Kidney (tissue), 14 donors: ENCODE measurements around the gene UGT1A1. TPM values are rescaled to one million over a fixed set of nuclear protein-coding genes. Genes with fewer than 3 reads are reported as not detected.

Experiments
- DNase-seq, 5 donors: peaks; one replicate each; pipeline ENCODE4 v3.0.0-alpha.2; 2013 to 2020
- FAIRE-seq: peaks from 2 replicates; lab custom pipeline; 2012; peaks lifted over from hg19 to GRCh38; lab: Jason Lieb, UNC
- H3K27ac ChIP-seq, 2 donors: one replicate each; pipeline ENCODE4 v1.7.0; 2013; ENCODE audit warnings: low read depth in 2 of 2, low read length in 2 of 2, inconsistent platforms in 1 of 2
- H3K27me3 ChIP-seq: one replicate; pipeline ENCODE4 v1.7.1; 2013; ENCODE audit warnings: low read length, inconsistent platforms; ENCODE audit not compliant: control insufficient read depth, insufficient read depth
- H3K36me3 ChIP-seq, 3 donors: one replicate each; pipeline versions ENCODE4 v1.7.0 to v1.7.1; 2013; ENCODE audit warnings: low read length in 3 of 3, control low read depth in 1 of 3, inconsistent platforms in 1 of 3; ENCODE audit not compliant: insufficient read depth in 3 of 3, control insufficient read depth in 2 of 3
- H3K4me1 ChIP-seq, 3 donors: one replicate each; pipeline versions ENCODE4 v1.7.0 to v1.7.1; 2013; ENCODE audit warnings: low read length in 3 of 3, inconsistent platforms in 1 of 3, low read depth in 1 of 3; ENCODE audit not compliant: control insufficient read depth in 2 of 3, insufficient read depth in 2 of 3
- H3K4me3 ChIP-seq, 3 donors: one replicate each; pipeline versions ENCODE4 v1.7.0 to v1.8.1; 2013; ENCODE audit warnings: low read length in 3 of 3, control low read depth in 1 of 3, inconsistent platforms in 1 of 3
- H3K9ac ChIP-seq, 3 donors: one replicate each; pipeline versions ENCODE4 v1.7.0 to v1.7.1; 2013; ENCODE audit warnings: low read length in 3 of 3, control low read depth in 1 of 3, inconsistent platforms in 1 of 3
- H3K9me3 ChIP-seq, 3 donors: one replicate each; pipeline versions ENCODE4 v1.7.0 to v1.7.1; 2013; ENCODE audit warnings: low read length in 3 of 3, control low read depth in 1 of 3, inconsistent platforms in 1 of 3; ENCODE audit not compliant: control insufficient read depth in 2 of 3, insufficient read depth in 1 of 3
- CTCF ChIP-seq: IDR thresholded peaks from 3 replicates; pipeline ENCODE4 v1.5.1; 2012; ENCODE audit warnings: mild to moderate bottlenecking, moderate library complexity, borderline replicate concordance; ENCODE audit not compliant: insufficient read depth; ENCODE audit errors: extremely low read depth
- intact Hi-C: fragments of 100-400 bp; cut with DNase I; formaldehyde crosslinking; loops from one replicate; pipeline ENCODE4 v1.11.1; 2022
- polyA plus RNA-seq: library from polyadenylated mRNA; stranded (reverse); fragments of 350-450 nt; fragmentation: Illumina TruSeq; extraction: RNeasy Lipid Tissue Mini Kit (QIAGEN cat#74804); gene quantifications from one replicate; pipeline ENCODE4 v1.2.3, GENCODE V29; 2014; ENCODE audit warnings: low read depth, low replicate concordance; ENCODE audit not compliant: insufficient read depth
- total RNA-seq: library from RNA; stranded (reverse); fragmentation: NEBNext Ultra II Directional; extraction: Animal tissue kit (Norgen Biotek cat#: 25700); gene quantifications from one replicate; pipeline ENCODE4 v1.2.1, GENCODE V29; 2021
- donor health status: control.
- donor health status: control.
- donor health status: control.
- donor health status: control.
- donor health status: control.
- donor health status: DM: yes; HTN: yes; CAD: no.
- donor health status: Normal renal cell carcinoma (clear cell type).

The UGT1A1 gene
- total and polyA plus RNA-seq, 2 donors from 2014 or later: 1.4 to 3.6 TPM

GRCh38 chr2:233798335-233799086, 38.4 kb downstream of the UGT1A1 start:
- Histone ChIP-seq H3K9ac (no peak overlapping the region), H3K27me3 (no peaks in the 10 kb centered on the region), H3K9me3 (no peaks in the 10 kb centered on the region), H3K4me3 (no peak overlapping the region), H3K4me1 (no peaks in the 10 kb centered on the region), H3K27ac (no peak overlapping the region), H3K36me3 (no peaks in the 10 kb centered on the region)
- no peak for TF ChIP-seq CTCF
- DNase-seq: peak in 1 of 5 donors; percentile 46
- FAIRE-seq: no peak
- intact Hi-C loops: no loop called here

GRCh38 chr2:233799087-233799665, 39.1 kb downstream of the UGT1A1 start:
- intact Hi-C loops: no loop called here
- no peaks in the 10 kb centered on the region for H3K36me3 ChIP-seq
- H3K4me1 ChIP-seq: no peaks in the 10 kb centered on the region
- TF ChIP-seq CTCF: no peak
- DNase-seq: peak in 1 of 5 donors; percentile 24
- FAIRE-seq: no peak
- H3K4me3 ChIP-seq: no peak overlapping the region
- H3K27me3 ChIP-seq: no peaks in the 10 kb centered on the region
- no peaks in the 10 kb centered on the region for H3K9me3 ChIP-seq
- no peak overlapping the region for H3K27ac ChIP-seq
- no peak overlapping the region for H3K9ac ChIP-seq

DNA sequence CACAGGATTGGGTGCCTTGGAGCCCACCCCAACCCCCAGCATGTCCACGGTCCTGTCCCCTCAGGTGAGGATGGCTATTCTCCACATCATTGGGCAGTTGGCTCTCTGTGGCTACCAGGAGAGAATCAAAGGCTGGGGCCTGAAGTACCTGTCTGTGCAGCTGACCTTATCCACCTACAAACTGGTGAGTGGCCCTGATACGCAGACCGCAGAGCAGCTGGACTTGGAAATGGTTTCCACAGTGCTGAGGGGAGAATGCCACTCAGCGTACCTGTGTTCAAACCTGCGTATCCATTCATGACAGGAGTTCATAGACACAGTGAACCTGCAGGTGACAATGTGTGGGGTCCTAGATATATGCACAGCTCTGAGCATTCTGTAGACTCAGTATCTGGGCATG, 39.6 kb downstream of the UGT1A1 start:
- no peak overlapping the region for H3K4me3 ChIP-seq
- FAIRE-seq: no peak
- H3K4me1 ChIP-seq: no peaks in the 10 kb centered on the region
- intact Hi-C loops: no loop called here
- no peak for TF ChIP-seq CTCF
- no peak overlapping the region for H3K9ac ChIP-seq
- H3K9me3 ChIP-seq: no peaks in the 10 kb centered on the region
- no peaks in the 10 kb centered on the region for H3K36me3 ChIP-seq
- H3K27ac ChIP-seq: no peak overlapping the region
- no peak for DNase-seq
- H3K27me3 ChIP-seq: no peaks in the 10 kb centered on the region
